ENCODE data around the gene RBM6. TPM values are rescaled to one million over a fixed set of nuclear protein-coding genes. Genes with fewer than 3 reads are reported as not detected.
A peak's percentile ranks its signal among the peaks of the same experiment; 100 is the strongest.

RBM6 gene
- total RNA-seq, 1 donor = 50.7 TPM

GRCh38 chr3:49924683-49925082 is 15.3 kb upstream of the RBM6 start:
- Histone ChIP-seq H3K4me2 (ENCODE audit: insufficient read depth, low read length) (no peak overlapping the region), H3K4me1 (ENCODE audit: insufficient read depth, low read length) (peaks cover 16% of the 10 kb centered on the region), H3K79me2 (ENCODE audit: insufficient read depth, low read length) (peaks cover 20% of the 10 kb centered on the region), H3K27me3 (ENCODE audit: insufficient read depth, low read length) (no peaks in the 10 kb centered on the region), H3K9me3 (ENCODE audit: low read depth, low read length) (no peaks in the 10 kb centered on the region), H4K20me1 (ENCODE audit: insufficient read depth, low read length) (no peaks in the 10 kb centered on the region), H3K36me3 (ENCODE audit: insufficient read depth, low read length) (no peaks in the 10 kb centered on the region), H2AFZ (ENCODE audit: low read length) (no peak overlapping the region), H3K4me3 (ENCODE audit: insufficient read depth, low read length) (no peak overlapping the region), H3K27ac (ENCODE audit: low read depth, low read length) (peak overlapping the region; percentile 1)
- peak; percentile 83 for DNase-seq (ENCODE audit: insufficient read length, low spot score, missing footprints)
- no peak for TF ChIP-seq CTCF (IDR thresholded peaks at IDR 0.05; ENCODE audit: extremely low read depth, low read depth, low read length)

- TF ChIP-seq CTCF (IDR thresholded peaks at IDR 0.05; ENCODE audit: extremely low read depth, low read depth, low read length) = no peak
- no peak overlapping the region for H3K4me2 ChIP-seq (ENCODE audit: insufficient read depth, low read length)
- H3K79me2 ChIP-seq (ENCODE audit: insufficient read depth, low read length) = peaks cover 20% of the 10 kb centered on the region
- H2AFZ ChIP-seq (ENCODE audit: low read length) = no peak overlapping the region
- no peaks in the 10 kb centered on the region for H4K20me1 ChIP-seq (ENCODE audit: insufficient read depth, low read length)
- H3K36me3 ChIP-seq (ENCODE audit: insufficient read depth, low read length) = no peaks in the 10 kb centered on the region
- no peak for DNase-seq (ENCODE audit: insufficient read length, low spot score, missing footprints)
- H3K4me3 ChIP-seq (ENCODE audit: insufficient read depth, low read length) = no peak overlapping the region
- peaks cover 24% of the 10 kb centered on the region for H3K4me1 ChIP-seq (ENCODE audit: insufficient read depth, low read length)
- no peaks in the 10 kb centered on the region for H3K27me3 ChIP-seq (ENCODE audit: insufficient read depth, low read length)
- no peak overlapping the region for H3K27ac ChIP-seq (ENCODE audit: low read depth, low read length)
- H3K9me3 ChIP-seq (ENCODE audit: low read depth, low read length) = no peaks in the 10 kb centered on the region
These were observed 14.5 kb upstream of the RBM6 start for GRCh38 chr3:49925485-49925884.

GRCh38 chr3:49926117-49926728 is 13.7 kb upstream of the RBM6 start:
- Histone ChIP-seq H3K36me3 (ENCODE audit: insufficient read depth, low read length) (no peaks in the 10 kb centered on the region), H3K4me2 (ENCODE audit: insufficient read depth, low read length) (no peak overlapping the region), H4K20me1 (ENCODE audit: insufficient read depth, low read length) (no peaks in the 10 kb centered on the region), H3K9me3 (ENCODE audit: low read depth, low read length) (no peaks in the 10 kb centered on the region), H3K27ac (ENCODE audit: low read depth, low read length) (no peak overlapping the region), H3K4me3 (ENCODE audit: insufficient read depth, low read length) (no peak overlapping the region), H3K4me1 (ENCODE audit: insufficient read depth, low read length) (peaks cover 26% of the 10 kb centered on the region), H3K27me3 (ENCODE audit: insufficient read depth, low read length) (no peaks in the 10 kb centered on the region), H2AFZ (ENCODE audit: low read length) (no peak overlapping the region), H3K79me2 (ENCODE audit: insufficient read depth, low read length) (peaks cover 20% of the 10 kb centered on the region)
- no peak for TF ChIP-seq CTCF (IDR thresholded peaks at IDR 0.05; ENCODE audit: extremely low read depth, low read depth, low read length)
- DNase-seq (ENCODE audit: insufficient read length, low spot score, missing footprints) = no peak

- peak; percentile 2 for DNase-seq (ENCODE audit: insufficient read length, low spot score, missing footprints)
- Histone ChIP-seq H3K36me3 (ENCODE audit: insufficient read depth, low read length) (no peaks in the 10 kb centered on the region), H3K79me2 (ENCODE audit: insufficient read depth, low read length) (peaks cover 20% of the 10 kb centered on the region), H2AFZ (ENCODE audit: low read length) (no peak overlapping the region), H3K4me2 (ENCODE audit: insufficient read depth, low read length) (no peak overlapping the region), H3K27me3 (ENCODE audit: insufficient read depth, low read length) (no peaks in the 10 kb centered on the region), H3K9me3 (ENCODE audit: low read depth, low read length) (no peaks in the 10 kb centered on the region), H3K4me1 (ENCODE audit: insufficient read depth, low read length) (peaks cover 26% of the 10 kb centered on the region), H3K4me3 (ENCODE audit: insufficient read depth, low read length) (no peak overlapping the region), H4K20me1 (ENCODE audit: insufficient read depth, low read length) (no peaks in the 10 kb centered on the region), H3K27ac (ENCODE audit: low read depth, low read length) (no peak overlapping the region)
- no peak for TF ChIP-seq CTCF (IDR thresholded peaks at IDR 0.05; ENCODE audit: extremely low read depth, low read depth, low read length)
These were observed 12.2 kb upstream of the RBM6 start for GRCh38 chr3:49927798-49928197.

Data from osteoblast (primary cell).